HG02759 (cell line): ENCODE results near the gene ACTL7A.
"Not testable (repeated sequence)": the region's sequence is repeated elsewhere in the genome, so short reads cannot be mapped to it uniquely, and the experiment has no call there.

Experiments used
- ATAC-seq: cut with Tn5 transposase; IDR thresholded peaks from one replicate; pipeline ENCODE4 v1.9.1; 2021; ENCODE audit warnings: mild to moderate bottlenecking, moderate library complexity; ENCODE audit not compliant: unreplicated experiment

The ACTL7A gene

DNA sequence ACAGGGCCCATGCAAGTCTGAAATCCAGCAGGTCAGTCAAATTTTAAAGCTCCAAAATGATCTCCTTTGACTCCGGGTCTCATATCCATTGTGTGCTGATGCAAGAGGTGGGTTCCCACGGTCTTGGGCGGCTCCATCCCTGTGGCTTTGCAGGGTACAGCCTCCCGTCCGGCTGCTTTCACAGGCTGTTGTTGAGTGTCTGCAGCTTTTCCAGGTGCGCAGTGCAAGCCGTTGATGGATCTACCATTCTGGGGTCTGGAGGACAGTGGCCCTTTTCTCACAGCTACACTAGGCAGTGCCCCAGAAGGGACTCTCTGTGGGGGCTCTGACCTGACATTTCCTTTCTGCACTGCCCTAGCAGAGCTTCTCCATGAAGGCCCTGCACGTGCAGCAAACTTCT lies 13.8 kb upstream of the ACTL7A start:
- ATAC-seq: not testable (repeated sequence)

DNA sequence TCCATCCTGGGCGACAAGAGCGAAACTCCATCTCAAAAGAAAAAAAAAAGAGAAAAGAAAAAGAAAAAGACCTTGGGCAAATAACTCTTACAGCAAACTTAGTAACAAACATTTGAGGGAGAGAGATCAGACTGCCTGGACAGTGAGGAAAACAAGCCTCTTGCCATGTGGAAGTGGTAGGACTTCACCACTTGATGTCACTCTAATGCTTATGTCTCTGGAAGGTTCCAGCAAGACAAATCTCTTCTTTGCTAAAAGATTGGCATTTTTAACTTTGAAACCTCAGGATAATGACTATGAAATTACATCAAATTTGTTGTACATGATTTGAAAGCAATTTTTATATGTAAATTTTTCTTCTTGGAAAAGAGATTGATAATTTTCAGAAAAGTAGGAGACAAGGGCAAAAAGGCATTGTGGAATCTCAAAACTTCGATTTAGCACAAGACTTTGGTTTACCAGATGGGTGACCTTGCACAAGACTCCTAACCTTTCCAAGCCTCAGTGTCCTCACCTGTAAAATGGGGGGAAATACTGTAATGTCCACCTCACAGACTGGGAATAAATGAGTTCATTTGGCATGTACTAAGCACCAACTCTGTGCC lies 11.7 kb upstream of the ACTL7A start:
- no peak for ATAC-seq

DNA sequence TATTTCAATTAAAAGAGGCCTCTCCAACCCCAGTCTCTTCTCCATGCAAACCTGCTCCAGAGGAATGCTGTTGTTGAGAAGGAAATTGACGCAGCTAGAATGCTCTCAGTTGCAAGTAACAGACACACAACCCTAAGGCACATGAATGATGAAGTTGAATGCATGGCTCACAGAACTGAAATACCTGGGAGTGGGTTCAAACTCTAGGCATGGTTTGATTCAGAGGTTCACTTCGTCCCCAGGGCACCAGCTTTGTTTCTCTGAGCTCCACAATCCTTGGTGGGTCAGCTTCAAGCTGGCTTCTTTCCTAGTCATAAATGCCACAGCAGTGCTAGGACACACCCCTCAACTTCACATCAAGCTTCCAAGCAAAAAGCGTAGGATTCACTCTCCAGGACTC lies 10.9 kb upstream of the ACTL7A start:
- ATAC-seq: no peak

DNA sequence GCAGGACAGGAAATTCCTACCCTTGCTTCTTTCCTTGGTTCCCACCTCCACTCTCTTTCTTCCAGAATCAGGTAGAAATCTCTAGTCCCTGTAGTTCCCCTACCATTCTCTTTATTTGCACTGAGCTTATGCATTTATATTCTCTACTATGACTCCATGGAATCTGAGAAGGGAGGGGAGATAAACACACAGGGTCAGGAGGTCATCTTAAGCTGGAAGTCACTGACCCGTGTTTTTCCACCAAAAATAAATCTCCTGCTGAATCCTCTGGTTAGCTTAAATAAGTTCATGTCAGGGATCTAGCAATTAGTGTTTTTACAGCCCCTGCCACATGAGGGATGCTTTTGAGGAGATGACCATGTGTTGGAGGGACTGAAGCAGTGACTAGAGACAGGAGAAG lies 10.0 kb upstream of the ACTL7A start:
- ATAC-seq: no peak

DNA sequence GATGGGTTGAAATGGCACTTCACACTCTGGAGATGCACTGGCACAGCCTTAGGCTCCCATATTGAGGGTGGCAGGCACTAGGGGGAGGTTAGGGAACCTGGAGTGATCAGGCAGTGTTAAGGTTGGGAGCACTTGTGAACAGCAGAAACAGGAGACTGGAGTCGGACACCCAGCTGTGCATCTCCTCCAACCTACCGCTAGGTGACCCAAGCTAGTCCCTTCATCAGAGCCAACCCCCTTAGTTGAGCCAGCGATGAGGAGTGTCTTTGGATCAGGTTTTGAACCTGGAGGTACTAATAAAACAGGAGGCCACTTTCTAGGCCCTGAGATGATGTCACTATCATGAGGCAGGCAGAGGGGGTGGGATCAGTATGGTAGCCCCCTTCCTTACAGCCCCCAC lies 8.0 kb upstream of the ACTL7A start:
- no peak for ATAC-seq

DNA sequence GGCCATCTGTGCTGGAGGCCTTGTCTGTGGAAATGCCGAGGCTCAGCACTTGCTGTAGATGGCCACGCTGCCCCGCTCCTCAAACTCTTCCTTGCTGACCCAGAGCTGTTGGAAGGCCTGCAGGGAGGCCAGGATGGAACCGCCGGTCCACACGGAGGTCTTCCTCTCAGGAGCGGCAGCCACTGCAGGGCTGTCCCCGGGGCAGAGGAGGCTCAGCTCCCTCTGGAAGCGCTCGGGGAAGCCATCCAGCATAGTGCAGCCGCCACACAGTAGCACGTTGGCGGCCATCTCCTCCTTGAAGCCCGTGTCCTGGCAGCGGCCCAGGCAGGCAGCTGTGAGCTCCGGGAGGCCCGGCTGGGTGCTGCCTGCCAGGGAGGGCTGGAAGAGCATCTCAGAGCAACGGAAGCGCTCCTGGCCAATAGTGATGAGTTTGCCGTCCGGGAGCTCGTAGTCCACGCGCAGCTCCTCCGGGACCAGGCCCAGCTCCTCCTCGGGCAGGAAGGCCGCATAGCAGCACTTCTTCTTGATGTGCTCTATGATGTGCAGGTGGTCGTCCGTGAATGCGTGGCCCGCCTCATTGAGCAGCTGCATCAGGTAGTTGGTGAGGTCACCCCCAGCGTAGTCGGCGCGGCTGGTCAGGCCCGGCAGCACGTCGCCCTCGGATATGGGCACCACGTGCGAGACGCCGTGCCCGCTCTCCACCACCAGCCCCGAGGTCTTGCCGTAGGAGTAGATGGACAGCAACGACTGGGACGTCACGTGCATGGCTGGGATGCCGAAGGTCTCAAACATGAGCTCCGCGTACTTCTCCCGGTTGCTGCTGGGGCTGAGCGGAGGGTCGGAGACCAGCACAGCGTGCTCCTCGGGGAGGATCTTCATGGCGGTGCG lies 7.2 kb upstream of the ACTL7A start:
- ATAC-seq: no peak

DNA sequence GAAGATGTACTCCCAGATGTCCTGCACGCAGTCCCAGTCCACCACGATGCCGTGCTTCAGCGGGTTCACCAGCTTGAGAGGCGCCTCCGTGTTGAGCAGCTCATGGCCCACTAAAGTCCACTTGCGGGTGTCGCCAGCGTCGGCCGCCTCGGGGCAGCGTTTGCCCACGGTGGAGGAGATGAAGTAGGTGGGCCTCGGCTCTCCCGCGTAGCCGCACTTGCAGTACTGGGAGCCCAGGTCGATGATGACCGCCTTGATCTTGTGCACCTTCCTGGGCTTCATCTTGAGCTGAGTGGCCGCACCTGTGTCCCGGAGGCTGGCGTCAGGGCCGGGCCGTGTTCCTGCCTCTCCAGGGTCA lies 6.6 kb upstream of the ACTL7A start:
- ATAC-seq: no peak

DNA sequence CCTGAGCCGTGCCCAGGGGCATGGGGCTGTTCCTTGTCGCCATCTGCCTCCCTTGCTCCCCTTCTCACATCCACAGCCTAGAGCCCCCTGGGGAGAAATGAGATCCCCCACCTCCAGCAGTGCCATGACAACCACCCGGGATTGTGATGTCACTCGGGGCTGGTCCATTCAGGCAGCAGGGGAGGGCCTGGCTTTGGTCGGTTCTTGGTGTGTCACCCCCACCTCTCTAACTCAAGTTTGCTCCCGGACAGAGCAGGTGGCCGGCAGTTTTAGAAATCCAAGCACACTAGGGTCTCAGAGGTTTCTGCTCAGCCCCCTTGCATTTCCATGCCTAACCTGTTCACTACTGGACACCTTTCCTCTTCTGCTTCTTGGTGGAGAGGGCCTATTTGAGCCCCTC lies 6.2 kb upstream of the ACTL7A start, which contains the start of gene ACTL7B:
ACTL7B (minus strand) TSS at position 99 of the 400 bp plus-strand sequence; CDS start at position 43, 56 bp downstream.
- no peak for ATAC-seq

DNA sequence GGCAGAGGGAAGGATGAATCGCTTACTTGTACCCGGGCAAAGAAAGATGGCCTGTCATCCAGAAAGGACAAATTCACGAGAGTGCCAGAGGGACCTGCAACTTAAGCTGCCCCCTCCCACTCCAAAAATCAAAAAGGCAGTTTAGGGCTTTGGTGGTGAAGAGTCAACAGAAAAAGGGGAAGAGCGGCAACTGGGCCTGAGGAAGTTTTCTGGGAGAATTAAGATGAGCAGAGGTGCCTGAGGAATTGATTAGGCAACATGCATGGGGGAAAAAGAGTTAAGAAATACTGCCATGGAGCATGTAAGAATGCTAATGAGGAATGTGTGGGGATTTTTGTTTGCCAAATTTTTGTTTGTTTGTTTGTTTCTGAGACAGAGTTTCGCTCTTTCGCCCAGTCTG lies 4.5 kb upstream of the ACTL7A start:
- no peak for ATAC-seq

DNA sequence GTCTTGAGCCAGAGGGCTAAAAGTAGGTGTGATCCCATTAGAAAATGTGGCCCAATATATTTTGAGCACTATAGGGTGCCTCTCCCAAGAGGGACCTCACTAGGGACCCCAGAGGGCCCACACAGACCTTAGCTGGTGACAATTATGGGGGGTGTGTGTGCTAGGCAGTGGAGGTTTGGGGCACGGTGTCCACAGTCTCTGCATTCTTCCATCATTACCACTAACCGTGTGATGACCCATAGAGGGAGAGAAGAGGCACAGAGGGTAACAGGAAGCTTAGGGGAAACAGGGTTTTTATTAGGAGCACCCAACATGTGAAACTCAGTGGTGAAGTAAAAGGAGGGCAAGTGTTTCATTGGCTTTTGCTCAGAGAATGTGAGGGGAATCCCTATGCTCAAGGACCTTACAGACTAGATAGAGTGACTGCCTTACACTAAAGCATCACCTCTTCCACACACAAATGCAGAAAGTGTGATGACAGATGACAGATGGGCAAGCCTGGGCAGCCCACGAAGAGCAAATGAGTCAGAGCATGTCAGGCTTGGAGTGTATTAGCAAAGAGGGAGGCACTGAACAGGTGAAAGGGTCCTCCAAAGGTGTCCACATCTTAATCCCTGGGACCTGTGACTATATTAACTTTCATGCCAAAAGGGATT lies 2.5 kb upstream of the ACTL7A start:
- ATAC-seq: peak; percentile 66

DNA sequence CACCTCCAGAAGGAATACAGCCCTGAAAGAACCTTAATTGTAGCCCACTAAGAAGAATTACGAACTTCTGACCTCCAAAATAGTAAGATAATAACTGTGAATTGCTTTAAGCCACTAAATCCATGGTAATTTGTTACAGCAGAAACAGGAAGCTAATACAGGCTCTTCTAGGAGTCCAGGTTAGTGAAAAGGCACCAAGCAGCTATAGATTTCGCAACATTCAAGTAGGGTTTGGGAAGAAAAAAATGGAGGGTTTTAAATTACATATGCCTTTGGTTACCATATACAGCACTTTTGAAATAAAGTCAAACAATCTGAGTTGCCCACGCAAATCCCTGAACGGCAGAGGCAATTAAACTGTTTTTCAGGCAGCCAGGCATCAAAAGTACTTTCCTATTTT lies 1.7 kb upstream of the ACTL7A start:
- ATAC-seq: no peak

DNA sequence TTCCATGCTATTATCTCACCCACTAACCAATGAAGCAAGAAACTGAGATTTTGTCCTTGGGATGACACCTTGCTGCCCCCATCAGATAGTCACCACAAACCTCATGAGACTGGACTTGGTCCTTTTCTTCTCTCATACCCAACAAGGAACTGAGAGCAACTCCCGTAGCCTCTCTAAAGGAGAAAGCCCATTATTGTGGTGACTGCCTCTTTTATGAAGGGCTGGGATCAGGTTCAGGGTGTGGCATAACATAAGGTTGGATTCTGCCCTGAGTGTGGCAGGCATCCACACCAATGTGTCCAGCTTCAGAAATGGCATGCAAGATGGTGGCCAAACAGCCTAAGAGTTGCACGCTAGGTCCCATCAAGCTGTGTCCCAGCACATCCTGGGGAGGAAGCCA lies 1.3 kb upstream of the ACTL7A start:
- no peak for ATAC-seq

DNA sequence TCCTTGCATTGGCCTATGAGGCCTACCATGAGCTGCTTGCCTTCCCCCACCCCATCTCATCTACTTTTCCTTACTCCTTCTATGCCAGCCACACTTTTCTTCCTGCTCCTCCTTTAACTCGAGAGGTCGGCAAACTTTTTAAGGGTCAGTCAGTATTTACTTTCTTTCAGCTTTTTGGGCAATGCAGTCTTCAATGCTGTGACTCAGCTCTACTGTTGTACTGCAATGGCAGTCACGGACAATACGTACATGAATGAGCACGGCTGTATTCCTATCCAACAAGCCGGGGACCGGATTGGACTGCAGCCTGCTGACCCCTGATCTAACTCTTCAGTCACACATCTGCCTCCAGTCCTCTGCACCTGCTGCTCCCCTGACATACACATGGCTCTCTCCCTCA lies 602 bp upstream of the ACTL7A start:
- no peak for ATAC-seq

DNA sequence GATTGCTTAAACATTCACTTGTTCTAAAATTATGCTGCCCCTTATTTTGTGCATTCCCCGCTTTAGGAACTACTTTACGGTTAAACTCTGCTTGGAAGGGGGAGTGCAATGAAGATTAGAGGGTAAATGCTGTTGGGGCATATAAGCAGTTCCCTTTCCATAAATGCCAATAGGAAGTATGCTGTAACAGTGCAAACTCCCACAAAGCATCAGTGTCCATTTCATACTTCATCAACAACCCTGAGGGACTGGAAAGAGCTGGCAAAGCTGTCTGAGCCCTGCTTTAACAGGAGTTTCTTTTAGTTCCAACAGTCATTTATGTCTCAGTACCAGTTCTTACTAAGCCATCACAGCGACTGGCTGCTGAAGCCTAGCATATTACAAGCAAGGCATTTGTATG lies 1.8 kb downstream of the ACTL7A start:
- ATAC-seq: no peak

DNA sequence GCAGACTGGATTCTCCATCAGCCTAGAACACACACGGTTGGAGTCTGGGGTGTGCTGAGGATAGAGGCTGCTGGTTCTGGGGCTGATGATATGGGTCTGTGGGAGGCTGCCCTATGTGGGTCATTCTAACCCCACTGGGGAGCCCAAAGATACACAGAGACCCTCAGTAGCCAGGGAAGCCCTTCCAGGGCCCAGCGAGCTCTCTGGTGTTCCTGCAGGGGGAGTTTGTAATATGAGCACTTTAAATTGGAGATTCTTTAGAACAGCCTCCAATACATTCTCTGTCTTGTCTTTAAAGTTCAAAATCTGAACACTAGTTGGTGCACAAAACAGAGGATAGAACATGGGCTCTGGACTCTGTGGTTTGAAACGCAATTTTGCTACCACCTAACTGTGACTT lies 2.4 kb downstream of the ACTL7A start:
- no peak for ATAC-seq

DNA sequence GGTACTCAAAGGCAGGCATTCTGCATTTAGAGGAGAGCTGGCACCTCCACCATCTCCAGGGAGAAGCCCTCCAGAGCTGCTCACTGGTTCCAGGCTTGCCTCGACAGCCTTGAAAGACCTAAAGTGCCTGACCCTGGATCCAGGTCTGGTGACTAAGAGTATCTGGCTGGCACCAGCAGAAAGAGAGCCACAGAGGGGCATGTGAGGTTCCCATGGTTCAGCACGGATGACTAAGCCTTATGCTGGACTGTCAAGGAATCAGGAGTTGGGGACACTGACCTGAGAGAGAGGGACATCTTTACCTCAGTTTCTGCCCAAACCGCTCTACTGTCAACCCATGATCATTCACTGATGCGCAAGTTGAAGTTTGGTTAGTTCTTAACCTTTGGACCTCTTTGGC lies 3.0 kb downstream of the ACTL7A start:
- no peak for ATAC-seq

DNA sequence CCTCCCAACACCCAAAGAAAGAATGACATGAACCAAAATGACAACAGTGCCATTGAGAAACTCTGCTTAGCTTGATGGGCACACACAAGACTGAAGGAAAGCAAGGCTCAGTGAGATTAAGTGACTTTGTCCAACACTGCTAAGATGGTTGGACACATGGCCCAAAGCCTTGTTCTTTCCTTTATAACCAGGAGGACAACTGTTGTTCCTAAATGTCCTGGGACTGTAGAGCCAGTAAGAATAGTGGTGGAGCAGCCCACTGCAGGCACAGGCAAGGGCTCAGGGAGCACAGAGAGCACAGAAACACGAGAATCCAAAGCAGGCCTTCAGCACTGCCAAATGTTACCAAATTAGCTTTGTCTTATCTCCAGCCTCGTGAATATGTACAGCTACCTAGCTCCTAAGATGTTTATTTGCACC lies 3.9 kb downstream of the ACTL7A start:
- ATAC-seq: no peak

DNA sequence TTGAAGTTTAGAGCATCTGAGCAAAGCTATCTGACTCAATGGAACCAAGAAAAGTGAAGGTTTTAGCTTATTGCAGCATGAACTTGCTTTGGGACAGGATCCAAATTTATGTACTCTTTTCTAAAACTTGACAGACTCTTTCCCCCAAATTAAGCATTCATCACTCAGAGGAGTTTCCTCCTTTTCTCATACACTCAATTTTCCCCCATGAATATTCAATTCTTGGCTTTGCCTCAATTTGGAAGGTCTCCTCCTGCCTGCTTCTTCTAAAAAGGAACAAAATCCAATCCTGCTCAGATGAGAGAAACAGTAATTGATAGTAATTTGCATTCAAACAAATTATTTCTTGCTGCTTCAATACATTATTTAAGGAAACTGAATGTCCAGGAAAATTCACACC lies 5.0 kb downstream of the ACTL7A start:
- ATAC-seq: no peak

DNA sequence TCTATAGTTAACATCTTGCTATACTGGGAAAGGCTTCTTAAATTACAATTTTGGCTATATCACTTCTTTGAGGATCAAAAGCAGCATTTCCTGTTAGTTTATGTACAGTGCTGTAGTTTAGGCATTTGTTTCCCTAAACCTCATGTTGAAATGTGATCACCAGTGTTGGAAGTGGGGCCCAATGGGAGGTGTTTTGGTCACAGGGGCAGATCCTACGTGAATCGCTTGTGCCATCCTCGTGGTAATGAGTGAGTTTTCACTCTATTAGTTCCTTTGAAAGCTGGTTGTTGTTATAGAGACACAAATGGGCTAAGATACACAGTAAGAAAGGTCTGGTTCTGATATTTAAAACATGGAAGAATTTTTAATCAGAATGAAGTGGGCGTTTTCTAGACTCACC lies 5.8 kb downstream of the ACTL7A start:
- ATAC-seq: no peak

DNA sequence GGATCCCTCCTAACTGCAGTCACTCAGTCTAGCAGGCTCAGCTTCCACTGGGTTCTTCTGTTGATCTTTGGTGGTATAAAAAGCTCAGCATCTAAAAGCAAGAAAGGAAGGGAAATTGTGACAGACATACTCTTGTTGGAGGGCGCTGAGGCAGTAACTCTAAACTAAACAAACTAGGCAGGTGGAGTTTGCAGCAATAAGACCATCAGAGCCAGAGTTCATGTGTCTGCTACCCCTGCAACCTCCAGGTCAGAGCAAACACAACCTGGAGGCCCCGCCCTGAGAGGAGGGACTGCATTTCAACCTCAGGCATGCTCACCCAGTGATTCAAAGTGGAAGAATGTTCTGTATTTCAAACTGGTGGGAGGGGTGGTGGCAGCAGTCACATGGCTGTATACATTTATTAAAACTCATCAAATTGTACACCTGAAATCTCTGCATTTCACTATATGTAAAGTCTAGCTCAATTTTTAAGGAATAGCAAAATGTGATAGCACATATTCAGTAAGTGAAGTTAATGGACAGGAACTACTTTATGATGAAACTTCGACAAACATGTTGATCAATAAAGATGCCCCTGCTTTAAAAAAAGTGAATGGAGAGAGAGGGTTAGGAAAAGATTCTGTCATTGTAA lies 7.1 kb downstream of the ACTL7A start:
- no peak for ATAC-seq

DNA sequence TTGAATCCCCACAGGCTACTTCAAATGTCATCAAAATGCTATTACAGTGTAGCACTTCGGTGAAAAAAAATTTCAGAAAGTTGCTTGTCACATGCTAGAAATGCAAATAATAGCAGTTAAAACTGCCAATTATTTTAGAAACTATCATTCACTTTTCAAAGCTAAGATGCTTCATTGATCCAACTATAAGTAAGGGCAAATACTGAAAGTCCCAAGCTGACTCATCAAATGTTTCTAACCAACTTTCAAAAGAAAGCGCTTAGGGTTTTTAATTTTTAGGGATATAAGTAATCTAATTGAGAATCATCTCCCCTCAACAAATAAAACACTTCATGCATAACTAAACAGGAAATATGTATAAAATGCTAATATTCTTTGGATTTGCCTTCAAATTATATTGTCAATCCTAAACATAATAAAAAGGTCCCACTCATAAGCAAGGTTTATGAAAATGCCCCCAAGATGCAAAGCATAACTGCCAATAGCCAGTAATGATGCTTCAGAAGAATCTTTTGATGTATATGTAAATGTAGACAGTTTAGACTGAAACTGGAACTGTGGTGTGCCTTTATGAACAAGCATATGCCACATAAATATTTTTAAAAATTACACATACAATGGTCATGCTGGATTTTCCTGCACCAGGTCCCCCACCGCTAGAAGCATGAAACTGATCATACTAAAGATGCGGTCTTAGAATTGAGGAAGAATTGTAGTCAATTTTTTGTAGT lies 12.2 kb downstream of the ACTL7A start:
- ATAC-seq: no peak
